RWPE1 (cell line): Measurements from ENCODE around the gene RO60.
A peak's percentile ranks its signal among the peaks of the same experiment; 100 is the strongest.

ENCODE experiments used
- CTCF ChIA-PET: fragments of 350-600 bp; sonication (Branson Sonifier 250); formaldehyde crosslinking; extraction: SDS; loops from one replicate; lab custom pipeline; 2021; lab: Yijun Ruan, JAX
- POLR2A ChIA-PET: fragments of 400-600 bp; formaldehyde crosslinking; extraction: SDS; loops from one replicate; lab custom pipeline; 2020; ENCODE audit warnings: antibody characterized with exemption; ENCODE audit not compliant: low non-redundant PET; lab: Yijun Ruan, JAX
- DNase-seq: peaks from one replicate; pipeline ENCODE4 v3.0.0; 2012; ENCODE audit warnings: low spot score
- H3K27ac ChIP-seq: fragments of 450-650 bp; 2 replicates; pipeline ENCODE4 v1.5.1; 2017
- CTCF ChIP-seq: fragments of 450-650 bp; conservative IDR thresholded peaks from 2 replicates; pipeline ENCODE4 v1.5.1; 2017; ENCODE audit warnings: low read depth, mild to moderate bottlenecking

The RO60 gene

GRCh38 chr1:193059282-193060114 is at the start of gene RO60, which contains the start of gene UCHL5:
RO60 (plus strand) TSS chr1:193059612; CDS start chr1:193069055, 9,443 bp downstream.
UCHL5 (minus strand) TSS chr1:193059360; CDS start chr1:193059260, 100 bp downstream.
- TF ChIP-seq CTCF, result no peak
- POLR2A ChIA-PET, result interaction anchor here (1.3 kb wide), 1 partner anchor 62 kb away, joined by 3 read pairs; the partner anchor contains the start of gene CDC73
- DNase-seq, result peak; percentile 97
- H3K27ac ChIP-seq, result peak within 1 kb of the TSS; percentile 98
- CTCF ChIA-PET, result interaction anchor here (0.8 kb wide), 1 partner anchor 11 kb away, joined by 4 read pairs; no protein-coding TSS in a partner anchor

DNA sequence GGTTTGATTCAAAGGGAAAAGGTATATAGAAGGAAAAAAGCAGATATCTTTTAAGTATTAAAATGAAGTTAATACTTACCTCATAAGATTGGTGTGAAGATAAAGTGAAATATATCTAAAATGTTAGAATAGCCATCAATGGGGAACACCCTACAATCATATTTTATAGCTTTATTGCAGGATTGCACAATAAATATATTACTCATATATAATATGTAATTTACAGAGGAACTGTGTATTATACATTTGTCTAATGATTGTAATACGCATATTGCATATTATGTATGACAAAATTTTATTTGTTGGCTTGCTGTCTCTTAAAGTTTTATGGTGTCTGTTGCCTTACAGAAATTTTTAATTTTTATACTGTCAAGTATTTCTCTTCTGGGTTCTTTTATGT is 48.0 kb upstream of the RO60 start:
- no peak for TF ChIP-seq CTCF
- no peak overlapping the region for H3K27ac ChIP-seq
- ChIA-PET CTCF (no interaction called here), POLR2A (no interaction called here)
- DNase-seq, result no peak

DNA sequence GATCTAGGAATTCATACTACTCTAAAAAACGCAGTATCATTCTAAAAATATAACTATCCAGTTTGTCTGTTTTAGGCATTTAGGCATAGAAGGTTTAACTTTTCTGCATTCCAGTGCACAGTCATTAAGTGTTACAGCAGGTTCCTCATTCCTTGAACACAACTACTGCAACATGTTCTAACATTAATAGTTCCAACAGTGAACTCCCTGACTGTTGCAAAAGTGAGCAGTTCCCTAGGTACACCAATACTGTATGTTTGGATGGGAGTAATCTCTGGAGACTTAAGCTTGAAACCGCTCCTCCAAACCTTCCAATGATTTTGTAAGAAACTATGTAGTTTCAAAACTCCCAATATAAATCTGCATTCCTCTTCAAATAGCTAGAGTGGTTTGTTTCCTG is 46.4 kb upstream of the RO60 start:
- TF ChIP-seq CTCF, result no peak

GRCh38 chr1:193013707-193014106 is 45.7 kb upstream of the RO60 start:
- H3K27ac ChIP-seq, result no peak overlapping the region
- no peak for DNase-seq
- ChIA-PET POLR2A (no interaction called here), CTCF (no interaction called here)
- no peak for TF ChIP-seq CTCF

More for the DNA sequence above, 46.4 kb upstream of the RO60 start:
- ChIA-PET CTCF (no interaction called here), POLR2A (no interaction called here)
- DNase-seq, result no peak
- H3K27ac ChIP-seq, result no peak overlapping the region

DNA sequence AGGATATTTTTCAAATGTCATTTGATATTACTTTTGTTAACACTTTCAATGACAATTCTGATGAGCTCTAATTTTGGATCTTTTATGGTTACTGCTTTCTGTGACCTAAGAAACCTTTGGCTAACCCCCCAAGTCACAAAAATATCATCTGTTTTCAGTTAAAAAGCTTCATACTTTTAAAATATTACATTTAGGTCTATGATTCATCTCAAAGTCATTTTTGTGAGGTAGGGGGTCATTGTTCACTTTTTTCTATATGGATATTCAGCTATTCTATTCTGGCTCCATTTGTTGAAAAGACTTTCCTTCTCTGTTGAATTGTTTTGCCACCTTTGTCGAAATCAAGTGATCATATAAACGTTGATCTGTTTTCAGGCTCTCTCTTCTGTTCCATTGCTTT is 45.0 kb upstream of the RO60 start:
- POLR2A ChIA-PET, result no interaction called here
- no peak for TF ChIP-seq CTCF
- CTCF ChIA-PET, result no interaction called here
- DNase-seq, result no peak
- H3K27ac ChIP-seq, result no peak overlapping the region

GRCh38 chr1:193016788-193017187 is 42.6 kb upstream of the RO60 start:
- ChIA-PET POLR2A (no interaction called here), CTCF (interaction anchor here (0.6 to 0.9 kb wide), 3 partner anchors 14 to 260 kb away, joined by 3 read pairs; no protein-coding TSS in a partner anchor)
- no peak overlapping the region for H3K27ac ChIP-seq
- no peak for TF ChIP-seq CTCF
- no peak for DNase-seq
